Adipocyte (in vitro differentiated cells): ENCODE measurements around the gene TRPM1.
A peak's percentile ranks its signal among the peaks of the same experiment; 100 is the strongest.

Experiments used
- DNase-seq: peaks from one replicate; pipeline ENCODE4 v3.0.0-alpha.2; 2015; ENCODE audit warnings: low read depth
- H3K27me3 ChIP-seq: replicated peaks from 2 replicates; pipeline ENCODE4 v1.7.0; 2013; ENCODE audit warnings: mild to moderate bottlenecking, low read length, moderate library complexity; ENCODE audit not compliant: control insufficient read depth, insufficient read depth
- H3K36me3 ChIP-seq: 2 replicates; pipeline ENCODE4 v1.7.0; 2013; ENCODE audit warnings: low read length, mild to moderate bottlenecking, moderate library complexity; ENCODE audit not compliant: control insufficient read depth, insufficient read depth, severe bottlenecking
- H3K4me1 ChIP-seq: 2 replicates; pipeline ENCODE4 v1.7.0; 2013; ENCODE audit warnings: mild to moderate bottlenecking, low read length, moderate library complexity; ENCODE audit not compliant: control insufficient read depth, insufficient read depth
- H3K4me3 ChIP-seq: 2 replicates; pipeline ENCODE4 v1.7.0; 2013; ENCODE audit warnings: mild to moderate bottlenecking, low read length, moderate library complexity
- H3K9ac ChIP-seq: 2 replicates; pipeline ENCODE4 v1.7.0; 2013; ENCODE audit warnings: mild to moderate bottlenecking, low read length, moderate library complexity
- H3K9me3 ChIP-seq: 2 replicates; pipeline ENCODE4 v1.7.0; 2013; ENCODE audit warnings: mild to moderate bottlenecking, low read length, moderate library complexity; ENCODE audit not compliant: control insufficient read depth

TRPM1 gene

DNA sequence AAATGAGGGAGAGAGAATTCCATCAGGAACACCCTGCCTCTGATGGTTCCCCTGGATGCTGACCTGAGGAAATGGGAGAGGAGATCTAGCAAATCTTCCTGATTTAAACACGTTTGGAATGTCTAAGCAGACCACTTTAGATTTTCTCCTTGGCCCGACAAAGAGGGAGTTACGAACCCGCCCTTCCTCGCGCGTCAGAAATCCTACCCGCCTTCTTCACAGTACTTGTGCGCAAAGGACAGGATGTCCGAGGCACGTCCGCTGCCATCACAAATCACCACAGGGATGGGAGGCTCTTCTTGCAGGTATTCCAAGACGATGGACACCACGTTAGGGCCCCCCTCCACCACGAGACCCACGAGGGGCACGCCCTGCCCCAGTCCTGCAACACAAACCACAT, 38.6 kb downstream of the TRPM1 start:
- peak overlapping the region; percentile 64 for H3K4me3 ChIP-seq
- peaks cover 15% of the 10 kb centered on the region for H3K4me1 ChIP-seq
- H3K27me3 ChIP-seq, result peaks cover 31% of the 10 kb centered on the region
- H3K9ac ChIP-seq, result no peak overlapping the region
- no peaks in the 10 kb centered on the region for H3K36me3 ChIP-seq
- peak; percentile 39 for DNase-seq
- no peaks in the 10 kb centered on the region for H3K9me3 ChIP-seq

DNA sequence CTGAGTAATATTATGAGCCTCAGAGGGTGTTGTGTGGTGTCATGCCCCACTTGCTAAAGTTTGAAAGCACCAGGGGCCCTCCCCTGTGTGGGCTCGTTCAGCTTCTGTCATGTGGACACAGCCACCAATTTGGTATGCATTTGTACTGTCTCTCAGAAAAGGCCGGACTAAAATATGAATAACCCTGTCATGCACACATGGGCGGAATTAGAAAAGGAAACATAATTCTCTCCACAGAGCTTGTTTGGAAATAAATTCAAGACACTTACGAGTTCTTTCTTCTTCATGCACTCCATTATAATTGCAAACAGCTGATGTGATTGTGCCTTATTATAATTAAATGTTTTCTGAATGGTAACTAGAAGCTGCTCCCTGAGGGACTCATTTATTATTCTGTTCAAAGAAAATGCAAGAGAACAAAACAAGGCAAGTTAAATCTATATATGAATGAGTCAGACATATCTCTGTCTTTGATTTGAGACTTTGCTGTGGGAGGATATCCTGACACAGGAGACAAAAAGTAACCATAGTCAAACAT, 39.1 kb downstream of the TRPM1 start:
- DNase-seq, result peak; percentile 75
- Histone ChIP-seq H3K4me3 (peak overlapping the region; percentile 64), H3K9ac (no peak overlapping the region), H3K36me3 (no peaks in the 10 kb centered on the region), H3K27me3 (peaks cover 37% of the 10 kb centered on the region), H3K4me1 (peaks cover 11% of the 10 kb centered on the region), H3K9me3 (no peaks in the 10 kb centered on the region)

DNA sequence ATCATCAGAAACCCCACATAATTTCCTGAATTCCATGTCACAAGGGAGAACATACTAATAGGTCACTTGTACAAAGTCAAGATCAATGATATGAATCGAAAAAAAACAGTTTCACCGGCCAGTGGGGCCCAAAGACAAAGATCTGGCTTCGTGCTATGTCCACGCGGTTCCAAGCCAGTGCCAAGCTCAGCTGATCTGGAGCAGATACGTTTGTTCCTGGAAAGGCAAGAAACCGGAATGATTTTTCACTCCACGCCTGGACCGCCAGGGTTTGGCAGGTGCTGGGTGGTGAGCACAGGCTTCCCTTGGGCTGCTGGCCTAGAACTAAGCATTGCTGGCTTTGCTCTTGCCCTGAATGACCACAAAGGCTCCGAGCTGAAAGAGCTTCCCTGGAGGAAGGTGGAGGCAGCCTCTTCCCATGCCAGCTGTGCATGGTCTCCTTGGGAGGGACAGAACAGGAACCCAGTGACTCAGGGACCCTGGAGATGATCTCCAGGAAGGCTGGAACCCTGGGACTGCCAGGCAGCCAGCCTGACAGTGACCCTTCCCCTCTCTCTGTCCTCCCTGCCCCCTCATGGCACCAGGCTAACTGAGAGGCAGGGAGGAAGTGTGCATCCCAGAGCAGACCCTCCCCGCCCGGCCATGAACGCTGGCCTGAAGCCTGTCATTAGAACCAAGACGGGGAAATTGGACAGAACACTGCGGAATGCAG, 40.9 kb downstream of the TRPM1 start:
- Histone ChIP-seq H3K4me3 (no peak overlapping the region), H3K27me3 (peaks cover 39% of the 10 kb centered on the region), H3K9me3 (peaks cover 11% of the 10 kb centered on the region), H3K36me3 (no peaks in the 10 kb centered on the region), H3K4me1 (peaks cover 11% of the 10 kb centered on the region), H3K9ac (no peak overlapping the region)
- no peak for DNase-seq

DNA sequence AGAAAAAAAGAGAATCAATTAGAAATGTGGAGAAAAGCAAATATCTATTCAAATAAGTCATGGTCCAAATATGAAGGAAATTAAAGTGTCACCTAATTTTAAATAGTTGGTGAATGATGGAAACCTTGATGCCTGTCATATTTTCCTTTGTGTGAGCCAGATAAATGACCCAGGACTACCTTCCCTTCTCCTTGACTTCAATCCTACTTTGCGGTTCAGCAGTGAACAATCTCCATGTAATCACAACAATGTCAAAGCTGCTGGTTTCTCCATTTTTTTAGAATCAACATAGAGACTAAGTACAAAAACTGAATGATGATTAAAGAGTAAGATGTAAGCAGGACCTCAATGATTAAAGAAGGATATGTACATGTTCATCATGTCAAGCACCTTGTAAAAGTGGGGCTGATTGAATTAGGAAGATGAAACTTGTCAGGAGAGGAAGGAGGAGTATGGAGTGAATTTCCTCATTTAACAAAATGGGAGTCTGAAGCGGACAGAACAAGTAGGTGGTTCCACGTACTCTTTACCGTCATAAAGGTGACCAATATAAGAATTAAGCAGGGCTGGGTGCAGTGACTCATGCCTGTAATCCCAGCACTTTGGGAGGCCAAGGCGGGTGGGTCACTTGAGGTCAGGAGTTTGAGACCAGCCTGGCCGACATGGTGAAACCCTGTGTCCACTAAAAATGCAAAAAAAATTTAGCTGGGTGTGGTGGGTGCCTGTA, 43.1 kb downstream of the TRPM1 start:
- no peak overlapping the region for H3K4me3 ChIP-seq
- peaks cover 11% of the 10 kb centered on the region for H3K4me1 ChIP-seq
- peaks cover 22% of the 10 kb centered on the region for H3K27me3 ChIP-seq
- H3K9ac ChIP-seq, result no peak overlapping the region
- no peaks in the 10 kb centered on the region for H3K36me3 ChIP-seq
- peaks cover 13% of the 10 kb centered on the region for H3K9me3 ChIP-seq
- DNase-seq, result no peak

DNA sequence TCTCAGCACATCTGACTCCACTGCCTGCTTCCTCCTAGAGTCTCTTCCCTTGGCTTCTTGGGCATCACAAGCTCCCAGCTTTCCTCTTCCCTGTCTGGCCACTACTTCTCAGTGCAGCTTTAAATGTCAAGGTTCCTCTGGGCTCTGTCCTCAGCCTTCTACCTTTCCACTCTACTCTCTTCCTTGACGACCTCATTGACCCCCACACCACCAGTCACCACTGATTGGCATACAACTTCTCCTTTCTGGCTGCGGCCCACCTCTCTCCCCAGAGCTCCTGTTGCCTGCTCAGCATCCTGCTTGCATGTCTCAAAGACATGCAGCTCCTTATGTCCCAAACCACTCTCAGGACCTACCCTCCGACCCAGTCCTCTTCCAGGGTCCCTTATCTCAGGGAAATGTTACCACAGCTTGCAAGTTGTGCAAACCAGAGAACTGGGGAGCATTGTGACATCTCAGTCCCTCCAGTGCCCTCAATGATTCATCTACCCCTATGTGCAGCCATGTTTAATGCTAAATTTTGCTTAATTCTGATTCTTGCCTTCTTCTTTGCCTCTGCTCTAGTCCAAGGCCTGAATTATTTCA, 49.9 kb downstream of the TRPM1 start:
- Histone ChIP-seq H3K4me3 (no peak overlapping the region), H3K27me3 (peaks cover 3% of the 10 kb centered on the region), H3K9ac (no peak overlapping the region), H3K36me3 (no peaks in the 10 kb centered on the region), H3K9me3 (peaks cover 8% of the 10 kb centered on the region), H3K4me1 (no peaks in the 10 kb centered on the region)
- no peak for DNase-seq

DNA sequence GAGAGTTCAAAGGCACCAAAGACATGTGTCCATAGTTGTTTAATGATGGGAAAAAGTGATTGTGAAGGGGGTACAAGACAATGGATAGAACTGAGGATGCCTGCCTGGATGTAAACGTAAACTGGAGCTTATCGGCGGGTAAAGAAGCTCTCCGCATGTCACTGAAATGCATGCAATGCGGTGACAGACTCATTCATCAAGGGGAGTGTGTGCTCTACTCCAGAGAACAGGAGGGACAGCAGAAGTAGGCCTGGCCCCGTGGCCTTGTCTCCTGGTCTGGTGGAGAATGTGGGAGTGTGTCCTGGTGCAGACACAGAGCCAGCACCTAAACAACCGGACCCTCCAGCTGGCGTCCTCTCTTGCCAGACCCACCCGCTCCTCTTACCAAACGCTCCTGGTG, 50.6 kb downstream of the TRPM1 start:
- H3K9me3 ChIP-seq, result peaks cover 5% of the 10 kb centered on the region
- H3K9ac ChIP-seq, result no peak overlapping the region
- no peak overlapping the region for H3K4me3 ChIP-seq
- H3K27me3 ChIP-seq, result peaks cover 3% of the 10 kb centered on the region
- no peaks in the 10 kb centered on the region for H3K36me3 ChIP-seq
- no peak for DNase-seq
- H3K4me1 ChIP-seq, result no peaks in the 10 kb centered on the region

DNA sequence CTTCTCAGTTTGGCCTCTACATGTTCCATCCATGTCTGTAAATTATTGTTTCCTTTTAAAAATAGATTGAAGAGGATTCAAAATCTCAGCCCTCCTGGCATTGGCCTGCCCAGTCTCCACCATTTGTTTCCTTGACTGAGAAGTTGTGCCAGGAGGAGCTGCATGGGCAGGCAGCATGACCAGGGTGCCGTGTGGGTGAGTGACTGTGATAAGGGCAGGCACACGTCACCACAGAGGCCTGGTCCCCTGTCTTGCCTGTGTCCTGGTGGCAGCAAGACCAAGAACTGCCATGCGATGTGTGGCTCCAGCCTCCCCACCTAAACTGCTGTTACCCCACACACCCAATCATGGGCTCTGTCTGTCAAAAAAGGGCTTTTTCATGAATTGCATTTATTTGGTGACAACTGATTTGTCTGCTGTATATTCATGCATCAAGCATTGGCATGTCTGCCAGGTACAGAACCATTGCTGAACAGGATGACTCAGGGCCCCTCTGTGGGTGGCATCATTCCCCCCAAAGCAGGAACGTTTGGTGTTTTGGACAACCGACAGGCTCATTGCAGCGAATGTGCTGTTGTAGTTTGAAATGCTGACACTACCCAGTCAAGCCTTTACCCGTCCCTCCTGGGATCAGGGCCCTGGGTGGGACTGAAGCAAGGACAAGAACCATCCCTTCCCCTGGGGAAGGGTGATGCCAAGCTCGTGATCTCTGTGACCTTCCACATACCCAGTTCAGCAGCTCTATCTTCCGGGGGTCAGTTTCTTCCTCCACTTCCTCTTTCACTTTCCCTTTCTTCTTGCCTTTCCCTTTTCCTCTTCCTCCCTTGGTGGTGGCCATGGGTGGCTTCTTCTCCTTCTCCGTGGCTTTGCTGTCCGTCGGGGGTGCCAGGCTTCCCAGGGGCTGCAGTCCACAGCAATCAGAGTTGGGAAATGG, 51.6 kb downstream of the TRPM1 start:
- no peak for DNase-seq
- Histone ChIP-seq H3K9ac (no peak overlapping the region), H3K36me3 (no peaks in the 10 kb centered on the region), H3K9me3 (no peaks in the 10 kb centered on the region), H3K27me3 (peaks cover 3% of the 10 kb centered on the region), H3K4me3 (no peak overlapping the region), H3K4me1 (no peaks in the 10 kb centered on the region)

DNA sequence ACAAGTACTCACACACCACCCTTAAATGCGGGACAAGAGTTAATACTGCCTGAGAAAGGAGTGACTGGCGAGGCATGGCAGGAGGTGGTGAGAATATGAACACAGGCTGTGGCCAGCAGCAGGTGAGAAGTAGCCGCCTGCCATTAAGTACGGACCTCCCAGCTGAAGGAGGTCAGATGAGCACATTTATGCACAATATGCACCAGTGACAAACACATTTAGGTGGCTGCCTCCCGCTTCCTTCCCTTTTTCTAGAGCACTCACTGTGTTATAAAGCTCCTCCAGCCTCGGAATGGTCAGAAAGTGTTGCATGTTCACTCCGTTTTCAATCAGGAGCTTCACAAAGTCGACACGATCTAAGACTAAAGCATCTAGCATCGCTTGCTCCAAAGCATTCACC, 52.4 kb downstream of the TRPM1 start:
- DNase-seq, result no peak
- H3K4me1 ChIP-seq, result no peaks in the 10 kb centered on the region
- peaks cover 3% of the 10 kb centered on the region for H3K27me3 ChIP-seq
- no peaks in the 10 kb centered on the region for H3K9me3 ChIP-seq
- no peak overlapping the region for H3K4me3 ChIP-seq
- no peaks in the 10 kb centered on the region for H3K36me3 ChIP-seq
- H3K9ac ChIP-seq, result no peak overlapping the region

DNA sequence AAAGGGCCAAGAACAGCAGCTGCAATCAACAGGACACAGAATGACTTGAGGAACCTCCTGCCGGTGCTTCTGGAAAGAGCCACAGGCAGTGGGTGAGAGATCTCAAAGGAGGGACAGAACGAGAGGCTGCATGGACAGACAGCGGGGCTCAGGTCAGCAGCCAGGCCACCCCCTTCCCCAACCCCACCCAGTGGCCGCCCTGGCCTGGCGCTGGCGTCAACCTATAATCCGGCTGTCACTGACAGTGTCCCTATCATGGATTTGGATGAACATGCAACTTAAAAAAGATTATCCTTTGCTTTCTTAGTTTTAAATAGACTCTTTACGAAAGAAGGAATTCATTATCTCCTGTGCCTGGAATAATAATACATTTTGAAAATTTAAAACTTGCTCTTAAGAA, 54.1 kb downstream of the TRPM1 start:
- Histone ChIP-seq H3K9ac (no peak overlapping the region), H3K4me1 (no peaks in the 10 kb centered on the region), H3K4me3 (no peak overlapping the region), H3K9me3 (no peaks in the 10 kb centered on the region), H3K27me3 (peaks cover 3% of the 10 kb centered on the region), H3K36me3 (no peaks in the 10 kb centered on the region)
- no peak for DNase-seq

DNA sequence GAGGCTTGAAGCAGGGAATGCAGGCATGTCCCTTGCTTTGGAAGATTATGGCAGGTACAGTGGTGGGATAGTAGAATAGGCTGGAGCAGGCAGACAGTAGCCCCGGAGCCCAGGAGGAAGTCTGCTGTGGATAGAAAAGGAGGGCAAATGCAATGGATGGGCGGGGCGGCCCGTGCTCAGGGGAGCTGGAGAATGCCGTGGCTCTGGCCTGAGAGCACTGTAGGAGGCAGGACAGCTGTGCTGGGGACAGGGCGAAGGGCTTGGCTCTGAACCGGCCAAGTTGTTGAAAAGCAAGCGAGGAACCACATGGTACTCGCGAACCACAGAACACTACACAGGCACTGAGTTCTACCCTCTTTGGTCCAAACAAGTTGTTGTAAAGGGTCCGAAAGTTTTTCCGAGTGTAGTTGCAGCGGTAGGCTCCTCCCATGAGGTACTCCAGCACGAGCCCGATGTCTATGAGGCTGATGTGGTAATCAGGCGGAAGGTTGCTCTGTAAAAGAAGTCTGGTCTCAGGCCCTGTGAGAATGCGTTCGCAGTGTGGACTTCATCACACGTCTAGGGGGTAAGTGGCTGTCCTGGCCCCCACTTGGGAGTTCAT, 54.7 kb downstream of the TRPM1 start:
- Histone ChIP-seq H3K36me3 (no peaks in the 10 kb centered on the region), H3K9ac (no peak overlapping the region), H3K27me3 (peaks cover 4% of the 10 kb centered on the region), H3K9me3 (no peaks in the 10 kb centered on the region), H3K4me1 (no peaks in the 10 kb centered on the region), H3K4me3 (no peak overlapping the region)
- DNase-seq, result no peak
